Endothelial cell of umbilical vein (primary cell): Measurements from ENCODE around the gene CHGA.

Experiments
- CTCF ChIP-seq, 2 donors: IDR thresholded peaks; 1 replicate in 1 of 2; 2 replicates in 1 of 2; pipeline ENCODE4 v1.5.1; 2011; ENCODE audit warnings: low read length in 2 of 2, mild to moderate bottlenecking in 2 of 2, moderate library complexity in 2 of 2, control low read depth in 1 of 2, inconsistent platforms in 1 of 2, low read depth in 1 of 2; ENCODE audit not compliant: insufficient read depth in 1 of 2; ENCODE audit errors: extremely low read depth in 1 of 2
- EZH2 ChIP-seq: IDR thresholded peaks from 2 replicates; pipeline ENCODE4 v1.6.1; 2012; ENCODE audit warnings: borderline replicate concordance, low read depth, mild to moderate bottlenecking, moderate library complexity, low read length, inconsistent platforms; ENCODE audit not compliant: severe bottlenecking
- GATA2 ChIP-seq: IDR thresholded peaks from 2 replicates; pipeline ENCODE4 v1.7.0; 2011; ENCODE audit warnings: low read depth, mild to moderate bottlenecking, moderate library complexity, mixed read lengths, low read length; ENCODE audit not compliant: insufficient read length, insufficient read depth
- JUN ChIP-seq: IDR thresholded peaks from 2 replicates; pipeline ENCODE4 v1.6.1; 2011; ENCODE audit warnings: borderline replicate concordance, low read depth; ENCODE audit not compliant: insufficient read length, insufficient read depth
- MAX ChIP-seq: IDR thresholded peaks from 2 replicates; pipeline ENCODE4 v1.6.1; 2011; ENCODE audit not compliant: insufficient read depth, insufficient read length
- MYC ChIP-seq: IDR thresholded peaks from one replicate; pipeline ENCODE4 v1.6.1; 2011; ENCODE audit warnings: mild to moderate bottlenecking, low read depth, low read length
- POLR2A ChIP-seq: IDR thresholded peaks from 2 replicates; pipeline ENCODE4 v1.6.1; 2012; ENCODE audit warnings: low read depth, mild to moderate bottlenecking, control low read depth, low read length
- POLR2AphosphoS5 ChIP-seq: IDR thresholded peaks from 2 replicates; pipeline ENCODE4 v1.6.1; 2012; ENCODE audit warnings: low read depth, mild to moderate bottlenecking, control low read depth, low read length, moderate library complexity; ENCODE audit not compliant: insufficient read depth

- no peak for TF ChIP-seq CTCF (IDR thresholded peaks at IDR 0.05; ENCODE audit: extremely low read depth in 1 of 2, insufficient read depth in 1 of 2, low read depth in 1 of 2, low read length in 2 of 2)
- no peak for TF ChIP-seq MAX
- no peak for TF ChIP-seq JUN
- no peak for TF ChIP-seq POLR2A
- TF ChIP-seq EZH2, result no peak
- TF ChIP-seq POLR2AphosphoS5, result no peak
- TF ChIP-seq GATA2, result no peak
- TF ChIP-seq MYC, result no peak
Measured at GRCh38 chr14:92932448-92933395, 9.8 kb downstream of the CHGA start.
